B cell (primary cell): ENCODE data around the gene CHIC2. TPM values are rescaled to one million over a fixed set of nuclear protein-coding genes. Genes with fewer than 3 reads are reported as not detected.
A peak's percentile ranks its signal among the peaks of the same experiment; 100 is the strongest.

Experiments used
- ATAC-seq: fragments of 200-7000 bp; cut with Tn5 transposase; one replicate; pipeline ENCODE4 v1.10.0; 2021; ENCODE audit warnings: low read depth, mild to moderate bottlenecking, moderate number of reproducible peaks, moderate library complexity
- CTCF ChIA-PET: fragments of 350-600 bp; sonication (Branson Sonifier 250); formaldehyde crosslinking; loops from one replicate; lab custom pipeline; 2021; ENCODE audit warnings: antibody characterized with exemption, inconsistent platforms; lab: Charles Lee
- POLR2A ChIA-PET: fragments of 350-600 bp; sonication (Branson Sonifier 250); formaldehyde crosslinking; loops from one replicate; lab custom pipeline; 2021; ENCODE audit warnings: antibody characterized with exemption; lab: Charles Lee
- DNase-seq: peaks from one replicate; pipeline ENCODE4 v3.0.0; 2013
- H2AFZ ChIP-seq: 2 replicates; pipeline ENCODE4 v1.6.1; 2012; ENCODE audit warnings: mild to moderate bottlenecking, low read depth, low read length; ENCODE audit not compliant: insufficient read depth, poor library complexity, severe bottlenecking
- H3K27ac ChIP-seq, 2 donors: 1 replicate in 1 of 2; 2 replicates in 1 of 2; pipeline ENCODE4 v1.5.1; 2012 to 2013; ENCODE audit warnings: low read length in 2 of 2, mild to moderate bottlenecking in 2 of 2, moderate library complexity in 1 of 2
- H3K27me3 ChIP-seq, 4 experiments: fragments of 200-600 bp in 1 of 4; sonication (generic) in 1 of 4; replicated peaks in 1 of 4; 1 replicate in 2 of 4; 2 replicates in 2 of 4; pipeline versions ENCODE4 v1.6.1 to v1.7.0; 2013 to 2016; ENCODE audit warnings: low read length in 3 of 4, mild to moderate bottlenecking in 2 of 4, mixed read lengths in 1 of 4, moderate library complexity in 1 of 4; ENCODE audit not compliant: insufficient read depth in 4 of 4, control insufficient read depth in 3 of 4; ENCODE audit errors: control extremely low read depth in 1 of 4
- H3K36me3 ChIP-seq, 2 experiments: replicated peaks in 1 of 2; 1 replicate in 1 of 2; 2 replicates in 1 of 2; pipeline versions ENCODE4 v1.6.1 to v1.7.1; 2013; ENCODE audit warnings: low read length in 1 of 2; ENCODE audit not compliant: insufficient read depth in 2 of 2, control insufficient read depth in 1 of 2; ENCODE audit errors: control extremely low read depth in 1 of 2, extremely low read depth in 1 of 2
- H3K4me1 ChIP-seq, 2 donors: fragments of 200-600 bp in 1 of 2; sonication (generic) in 1 of 2; 1 replicate in 1 of 2; 2 replicates in 1 of 2; pipeline versions ENCODE4 v1.5.1 to v1.6.1; 2013 to 2017; ENCODE audit warnings: low read length in 2 of 2; ENCODE audit not compliant: control insufficient read depth in 2 of 2, insufficient read depth in 2 of 2
- H3K4me2 ChIP-seq: replicated peaks from 2 replicates; pipeline ENCODE3; 2012; ENCODE audit warnings: mild to moderate bottlenecking, low read depth, low read length; ENCODE audit not compliant: poor library complexity, severe bottlenecking
- H3K4me3 ChIP-seq, 5 experiments: fragments of 200-600 bp in 1 of 5; sonication (generic) in 1 of 5; 1 replicate in 3 of 5; 2 replicates in 2 of 5; pipeline versions ENCODE4 v1.5.1 to v1.7.0; 2011 to 2016; ENCODE audit warnings: low read length in 4 of 5, mild to moderate bottlenecking in 4 of 5, low read depth in 2 of 5, control low read depth in 1 of 5, moderate library complexity in 1 of 5; ENCODE audit not compliant: insufficient read depth in 1 of 5; ENCODE audit errors: control extremely low read depth in 1 of 5, extremely low read depth in 1 of 5
- H3K79me2 ChIP-seq: fragments of 200-600 bp; sonication (generic); one replicate; pipeline ENCODE4 v1.6.0; 2016; ENCODE audit warnings: low read length; ENCODE audit not compliant: control insufficient read depth, insufficient read depth
- H3K9ac ChIP-seq: fragments of 200-600 bp; sonication (generic); 2 replicates; pipeline ENCODE4 v1.6.1; 2017; ENCODE audit warnings: mild to moderate bottlenecking, low read length, moderate library complexity
- H3K9me3 ChIP-seq, 3 donors: one replicate each; pipeline versions ENCODE4 v1.6.1 to v1.7.1; 2013; ENCODE audit warnings: low read length in 2 of 3; ENCODE audit not compliant: control insufficient read depth in 2 of 3, insufficient read depth in 1 of 3; ENCODE audit errors: control extremely low read depth in 1 of 3
- H4K20me1 ChIP-seq: 2 replicates; pipeline ENCODE4 v1.6.0; 2012; ENCODE audit warnings: mild to moderate bottlenecking, low read length; ENCODE audit not compliant: insufficient read depth, control insufficient read depth, poor library complexity, severe bottlenecking
- H3K27ac Mint-ChIP-seq: one replicate; pipeline ENCODE4 v1.8.0; 2021; ENCODE audit warnings: mixed read lengths
- H3K27me3 Mint-ChIP-seq: one replicate; pipeline ENCODE4 v1.8.0; 2021; ENCODE audit warnings: mixed read lengths
- H3K4me1 Mint-ChIP-seq: one replicate; pipeline ENCODE4 v1.8.0; 2021; ENCODE audit warnings: mixed read lengths
- H3K4me3 Mint-ChIP-seq: one replicate; pipeline ENCODE4 v1.8.0; 2021; ENCODE audit warnings: mixed read lengths
- H3K9me3 Mint-ChIP-seq: one replicate; pipeline ENCODE4 v1.8.0; 2022; ENCODE audit warnings: mixed read lengths; ENCODE audit not compliant: insufficient read depth
- EZH2 ChIP-seq: IDR thresholded peaks from 2 replicates; pipeline ENCODE4 v1.6.1; 2012; ENCODE audit warnings: borderline replicate concordance, low read depth, mild to moderate bottlenecking, moderate library complexity, low read length; ENCODE audit not compliant: insufficient read depth, poor library complexity, severe bottlenecking
- WGBS: methylation state at CpG from one replicate; pipeline ENCODE4 v1.1.5; 2013; ENCODE audit warnings: missing lambda C conversion rate; ENCODE audit not compliant: insufficient coverage; 5-methylcytosine and 5-hydroxymethylcytosine counted together
- intact Hi-C: fragments of 100-400 bp; cut with micrococcal nuclease; formaldehyde crosslinking; loops from one replicate; pipeline ENCODE4 v1.10.0; 2022
- polyA plus RNA-seq: library from polyadenylated mRNA; depleted of rRNA; stranded (reverse); fragments of >200 nt; gene quantifications from 2 replicates; pipeline ENCODE4 v1.2.3, GENCODE V29; 2012
- total RNA-seq, 2 donors: library from RNA; stranded (reverse); fragments of 120-200 nt in 1 of 2; gene quantifications; 1 replicate in 1 of 2; 2 replicates in 1 of 2; pipeline versions ENCODE4 v1.2.3 to v1.2.4, GENCODE V29; 2013 to 2022
- TF ChIP-seq, protein P1 (sequence below): fragments of 200-600 bp; IDR thresholded peaks from one replicate; pipeline ENCODE4 v1.8.0; 2022; ENCODE audit warnings: antibody characterized with exemption, mild to moderate bottlenecking

The CHIC2 gene
- total and polyA plus RNA-seq, 2 donors (not counting 1 experiment from before 2014, with no cell fraction given): 20.2 to 37.7 TPM

DNA sequence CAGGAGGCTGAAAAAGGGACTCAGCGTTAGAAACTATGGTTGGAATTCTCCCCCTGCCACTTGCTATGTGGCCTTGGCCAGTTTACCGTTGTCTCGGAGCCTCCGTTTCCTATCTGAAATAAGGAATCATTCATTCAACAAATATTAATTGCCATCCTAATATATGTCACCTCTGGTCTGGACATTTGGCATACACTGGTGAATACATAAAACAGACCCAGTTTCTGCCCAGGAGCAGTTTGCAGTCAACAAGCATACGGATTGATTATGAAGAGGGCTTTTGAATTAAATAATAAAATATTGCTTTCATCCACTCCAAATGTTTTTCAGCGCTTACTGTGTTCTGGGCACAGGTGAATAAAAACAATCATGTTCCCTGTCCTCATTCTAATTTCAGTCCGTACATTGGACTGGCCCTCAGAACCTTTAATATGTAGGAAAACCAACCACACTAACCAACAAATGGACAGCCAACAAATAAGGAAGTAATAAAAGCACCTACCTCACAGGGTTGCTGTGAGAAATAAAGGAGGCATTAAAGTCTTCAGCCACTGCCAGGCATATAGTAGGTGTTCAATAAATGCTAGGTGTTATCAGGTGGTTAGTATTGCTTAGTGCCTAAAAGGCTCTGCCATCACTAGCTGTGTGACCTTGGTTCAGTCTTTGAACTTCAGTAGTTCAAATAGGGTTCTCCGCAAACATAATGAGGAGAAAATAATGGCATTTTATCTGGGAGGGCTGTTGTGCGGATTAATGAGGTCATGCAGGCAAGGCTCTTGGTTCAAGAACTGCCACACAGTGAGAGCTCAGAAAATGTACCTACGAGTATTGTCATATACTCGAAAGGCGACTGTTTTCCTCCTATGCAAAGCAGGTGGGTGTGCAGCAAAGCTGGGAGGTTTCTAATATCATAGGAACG is 28.3 kb upstream of the CHIC2 start:
- ChIA-PET CTCF (no interaction called here), POLR2A (interaction anchor here (1.1 kb wide), 1 partner anchor 26 kb away, joined by 3 read pairs; no protein-coding TSS in a partner anchor)
- H3K36me3 ChIP-seq: no peaks in the 10 kb centered on the region
- no peaks in the 10 kb centered on the region for H3K79me2 ChIP-seq
- no peak overlapping the region for H3K27ac ChIP-seq
- H3K27me3 ChIP-seq: peaks cover 0 to 73% (median 63%) of the 10 kb centered on the region in 4 experiments
- DNase-seq: peak; percentile 47
- peak; percentile 39 for TF ChIP-seq EZH2
- TF ChIP-seq, protein P1, sequence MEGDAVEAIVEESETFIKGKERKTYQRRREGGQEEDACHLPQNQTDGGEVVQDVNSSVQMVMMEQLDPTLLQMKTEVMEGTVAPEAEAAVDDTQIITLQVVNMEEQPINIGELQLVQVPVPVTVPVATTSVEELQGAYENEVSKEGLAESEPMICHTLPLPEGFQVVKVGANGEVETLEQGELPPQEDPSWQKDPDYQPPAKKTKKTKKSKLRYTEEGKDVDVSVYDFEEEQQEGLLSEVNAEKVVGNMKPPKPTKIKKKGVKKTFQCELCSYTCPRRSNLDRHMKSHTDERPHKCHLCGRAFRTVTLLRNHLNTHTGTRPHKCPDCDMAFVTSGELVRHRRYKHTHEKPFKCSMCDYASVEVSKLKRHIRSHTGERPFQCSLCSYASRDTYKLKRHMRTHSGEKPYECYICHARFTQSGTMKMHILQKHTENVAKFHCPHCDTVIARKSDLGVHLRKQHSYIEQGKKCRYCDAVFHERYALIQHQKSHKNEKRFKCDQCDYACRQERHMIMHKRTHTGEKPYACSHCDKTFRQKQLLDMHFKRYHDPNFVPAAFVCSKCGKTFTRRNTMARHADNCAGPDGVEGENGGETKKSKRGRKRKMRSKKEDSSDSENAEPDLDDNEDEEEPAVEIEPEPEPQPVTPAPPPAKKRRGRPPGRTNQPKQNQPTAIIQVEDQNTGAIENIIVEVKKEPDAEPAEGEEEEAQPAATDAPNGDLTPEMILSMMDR: no peak
- peak overlapping the region; percentile 83 for H2AFZ ChIP-seq
- Mint-ChIP-seq H3K27ac (peak overlapping the region; percentile 28), H3K9me3 (peaks cover 3% of the 10 kb centered on the region), H3K4me1 (peaks cover 33% of the 10 kb centered on the region), H3K27me3 (peaks cover 81% of the 10 kb centered on the region), H3K4me3 (peak overlapping the region; percentile 89)
- 18% methylated on average over 7 of the region's 13 CpGs for WGBS
- H3K9me3 ChIP-seq: peaks cover 0 to 29% (median 0%) of the 10 kb centered on the region in 3 donors
- intact Hi-C loops: loop anchor here (1.0 kb wide), 1 partner anchor 28 kb away; the partner anchor contains the start of gene CHIC2
- H4K20me1 ChIP-seq: no peaks in the 10 kb centered on the region
- H3K4me3 ChIP-seq: peak overlapping the region in 4 of 5 experiments; percentile 41 to 59 (median 53)
- H3K9ac ChIP-seq: peak overlapping the region; percentile 59
- peak overlapping the region; percentile 87 for H3K4me2 ChIP-seq
- H3K4me1 ChIP-seq: peaks cover 33% of the 10 kb centered on the region in 2 donors
- ATAC-seq: no peak
